ENCODE measurements around the gene NEU2. TPM values are rescaled to one million over a fixed set of nuclear protein-coding genes. Genes with fewer than 3 reads are reported as not detected.

Gene NEU2
- total and polyA plus RNA-seq, 10 of the 15 experiments (the other 5 are each of a cell fraction or from before 2014, with no cell fraction given): not detected

- Histone ChIP-seq H3K36me3 (ENCODE audit: control insufficient read depth in 2 of 2, insufficient read depth in 2 of 2, low read length in 1 of 2) (no peaks in the 10 kb centered on the region), H3K4me2 (ENCODE audit: control insufficient read depth, insufficient read depth) (no peak overlapping the region), H3K27ac (ENCODE audit: control insufficient read depth, insufficient read depth) (no peak overlapping the region), H4K20me1 (ENCODE audit: control insufficient read depth, insufficient read depth) (no peaks in the 10 kb centered on the region), H3K4me3 (no peak overlapping the region), H3K9ac (ENCODE audit: control insufficient read depth, insufficient read depth, low read length) (no peak overlapping the region), H3K4me1 (ENCODE audit: control insufficient read depth, insufficient read depth, low read length) (no peaks in the 10 kb centered on the region; the same call in 1 of the 2 replicates), H2AFZ (ENCODE audit: control insufficient read depth, low read depth, low read length) (no peak overlapping the region), H3K9me3 (replicated peaks; ENCODE audit: control insufficient read depth, insufficient read depth, low read length) (no peaks in the 10 kb centered on the region), H3K79me2 (ENCODE audit: control insufficient read depth, insufficient read depth, low read length) (no peaks in the 10 kb centered on the region), H3K27me3 (replicated peaks in 1 of 2; ENCODE audit: control insufficient read depth in 2 of 2, insufficient read depth in 2 of 2, low read length in 1 of 2) (peaks cover 0 to 3% of the 10 kb centered on the region in 2 experiments; a peak in 1 of 4 replicates)
- no TSS peak for BruUV-seq (replicated peaks)
- no peak for ATAC-seq
- RAD21 ChIA-PET (ENCODE audit: unreplicated experiment): no interaction called here
- in situ Hi-C loops (cut with MboI): no loop called here
- no peak for FAIRE-seq
- CTCF ChIA-PET: interaction anchor here (0.6 to 1.2 kb wide), 2 partner anchors 17 to 44 kb away, joined by 3 read pairs; no protein-coding TSS in a partner anchor
- intact Hi-C loops (cut with micrococcal nuclease; ENCODE audit: unreplicated experiment): no loop called here
- 22% methylated on average over 3 of the region's 3 CpGs for WGBS (ENCODE audit: insufficient coverage, insufficient replicate concordance, low lambda C conversion rate, missing lambda C conversion rate)
- POLR2A ChIA-PET: no interaction called here
- TF ChIP-seq MYB (IDR thresholded peaks at IDR 0.05; ENCODE audit: borderline replicate concordance, low read depth, low read length): no peak
- TF ChIP-seq ZZZ3 (IDR thresholded peaks at IDR 0.05; ENCODE audit: control insufficient read depth, insufficient read length, low read depth): no peak
- no peak for TF ChIP-seq SUZ12 (IDR thresholded peaks at IDR 0.05; ENCODE audit: unreplicated experiment)
- TF ChIP-seq FOS (IDR thresholded peaks at IDR 0.05; ENCODE audit: borderline replicate concordance, extremely low read depth, insufficient read length): no peak
- no peak for TF ChIP-seq ZNF217 (IDR thresholded peaks at IDR 0.05)
- TF ChIP-seq ZBTB33 (IDR thresholded peaks at IDR 0.05): no peak
- TF ChIP-seq SRF (IDR thresholded peaks at IDR 0.05; ENCODE audit: low read depth in 2 of 2, low read length in 2 of 2): no peak
- TF ChIP-seq YBX1 (IDR thresholded peaks at IDR 0.05): no peak
- SMC1A ChIA-PET (ENCODE audit: uncharacterized antibody, unreplicated experiment): interaction anchor here (0.7 kb wide), 1 partner anchor 337 kb away, joined by 3 read pairs; no protein-coding TSS in a partner anchor
- DNase-seq (ENCODE audit: low read depth, low spot score): no peak
These were observed 22.8 kb upstream of the NEU2 start for GRCh38 chr2:233009661-233010060.
